Stimulated activated CD4-positive, alpha-beta T cell treated with anti-CD3 and anti-CD28 coated beads, Interleukin-4, amount 100 ng/mL, for 1 hour (primary cell): ENCODE results near the gene CHRDL2.
A peak's percentile ranks its signal among the peaks of the same experiment; 100 is the strongest.

Experiments used
- DNase-seq: peaks from one replicate; pipeline ENCODE4 v3.0.0-alpha.2; 2020

Gene CHRDL2

GRCh38 chr11:74748211-74749126, 17.2 kb upstream of the CHRDL2 start, which contains the start of gene RNF169:
Gene RNF169 (plus strand): TSS chr11:74748849. CDS start chr11:74748881, 32 bp downstream.
- peak; percentile 88 for DNase-seq

GRCh38 chr11:74746868-74747267, 15.6 kb upstream of the CHRDL2 start:
- no peak for DNase-seq

GRCh38 chr11:74744277-74744676, 13.1 kb upstream of the CHRDL2 start:
- no peak for DNase-seq

GRCh38 chr11:74743640-74744039, 12.4 kb upstream of the CHRDL2 start:
- no peak for DNase-seq

GRCh38 chr11:74742070-74742469, 10.8 kb upstream of the CHRDL2 start:
- no peak for DNase-seq

- peak; percentile 33 for DNase-seq
Observed at GRCh38 chr11:74739546-74740270, 8.5 kb upstream of the CHRDL2 start.

GRCh38 chr11:74736031-74736430, 4.8 kb upstream of the CHRDL2 start:
- no peak for DNase-seq

- DNase-seq, result no peak
Observed at GRCh38 chr11:74735365-74735928, 4.2 kb upstream of the CHRDL2 start.

GRCh38 chr11:74734559-74734925, 3.3 kb upstream of the CHRDL2 start:
- DNase-seq, result no peak

GRCh38 chr11:74730571-74731260, 510 bp downstream of the CHRDL2 start:
- no peak for DNase-seq

GRCh38 chr11:74729397-74729796, 1.8 kb downstream of the CHRDL2 start:
- no peak for DNase-seq

GRCh38 chr11:74726547-74727182, 4.6 kb downstream of the CHRDL2 start:
- DNase-seq, result peak; percentile 59

GRCh38 chr11:74725701-74726100, 5.5 kb downstream of the CHRDL2 start:
- no peak for DNase-seq

GRCh38 chr11:74723511-74723910, 7.7 kb downstream of the CHRDL2 start:
- no peak for DNase-seq

GRCh38 chr11:74721479-74721835, 9.8 kb downstream of the CHRDL2 start:
- no peak for DNase-seq

- DNase-seq, result no peak
Observed at GRCh38 chr11:74720596-74721478, 10.4 kb downstream of the CHRDL2 start.

GRCh38 chr11:74719011-74719410, 12.2 kb downstream of the CHRDL2 start:
- DNase-seq, result no peak

GRCh38 chr11:74717221-74717969, 13.8 kb downstream of the CHRDL2 start:
- no peak for DNase-seq

- DNase-seq, result no peak
Observed at GRCh38 chr11:74714904-74715303, 16.3 kb downstream of the CHRDL2 start.

GRCh38 chr11:74713686-74714085, 17.5 kb downstream of the CHRDL2 start:
- no peak for DNase-seq
